ENCODE measurements around the gene IFI30.

DNA sequence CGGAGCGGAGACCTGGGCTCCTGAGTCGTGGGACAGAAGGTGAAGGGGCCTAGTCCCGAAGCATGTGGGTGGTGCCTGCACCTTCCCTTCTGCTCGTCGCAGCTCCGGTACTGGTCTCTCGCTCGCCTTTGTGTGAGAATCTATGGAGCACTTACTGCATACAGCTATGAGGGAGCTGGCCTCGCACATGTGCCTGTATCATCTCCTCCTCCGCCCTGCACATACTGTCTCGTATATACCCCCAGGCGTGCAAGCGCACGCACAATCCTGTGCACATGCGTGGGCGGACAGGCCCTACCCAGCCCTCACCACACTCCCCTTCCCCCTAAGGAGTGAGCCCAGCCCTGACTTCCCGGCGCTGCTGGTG, 12.0 kb upstream of the IFI30 start:
- TF ChIP-seq RFX5 (IDR thresholded peaks at IDR 0.05; ENCODE audit: low read length): no peak
- TF ChIP-seq, protein P1, sequence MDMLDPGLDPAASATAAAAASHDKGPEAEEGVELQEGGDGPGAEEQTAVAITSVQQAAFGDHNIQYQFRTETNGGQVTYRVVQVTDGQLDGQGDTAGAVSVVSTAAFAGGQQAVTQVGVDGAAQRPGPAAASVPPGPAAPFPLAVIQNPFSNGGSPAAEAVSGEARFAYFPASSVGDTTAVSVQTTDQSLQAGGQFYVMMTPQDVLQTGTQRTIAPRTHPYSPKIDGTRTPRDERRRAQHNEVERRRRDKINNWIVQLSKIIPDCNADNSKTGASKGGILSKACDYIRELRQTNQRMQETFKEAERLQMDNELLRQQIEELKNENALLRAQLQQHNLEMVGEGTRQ (IDR thresholded peaks at IDR 0.05; ENCODE audit: borderline replicate concordance, low read depth, low read length): no peak

Measured in SK-N-SH (cell line).